Measurements from ENCODE around the gene N4BP2L2.

The N4BP2L2 gene

GRCh38 chr13:32495429-32495828 is 43.2 kb downstream of the N4BP2L2 start:
- H3K4me3 ChIP-seq (ENCODE audit: low read depth, low read length), result no peak overlapping the region
- TF ChIP-seq CTCF (IDR thresholded peaks at IDR 0.05; ENCODE audit: low read depth, low read length), result no peak

- no peak for TF ChIP-seq CTCF (IDR thresholded peaks at IDR 0.05; ENCODE audit: low read depth, low read length)
- no peak overlapping the region for H3K4me3 ChIP-seq (ENCODE audit: low read depth, low read length)
Observed at GRCh38 chr13:32491028-32491427, 47.6 kb downstream of the N4BP2L2 start.

- TF ChIP-seq CTCF (IDR thresholded peaks at IDR 0.05; ENCODE audit: low read depth, low read length), result no peak
Observed at GRCh38 chr13:32476892-32477291, 61.7 kb downstream of the N4BP2L2 start.

GRCh38 chr13:32476021-32476731 is 62.4 kb downstream of the N4BP2L2 start:
- TF ChIP-seq CTCF (IDR thresholded peaks at IDR 0.05; ENCODE audit: low read depth, low read length), result no peak
- no peak overlapping the region for H3K4me3 ChIP-seq (ENCODE audit: low read depth, low read length)

More at GRCh38 chr13:32476892-32477291, 61.7 kb downstream of the N4BP2L2 start:
- no peak overlapping the region for H3K4me3 ChIP-seq (ENCODE audit: low read depth, low read length)

- H3K4me3 ChIP-seq (ENCODE audit: low read depth, low read length), result no peak overlapping the region
- no peak for TF ChIP-seq CTCF (IDR thresholded peaks at IDR 0.05; ENCODE audit: low read depth, low read length)
Observed at GRCh38 chr13:32474999-32475792, 63.4 kb downstream of the N4BP2L2 start.

- no peak for TF ChIP-seq CTCF (IDR thresholded peaks at IDR 0.05; ENCODE audit: low read depth, low read length)
- H3K4me3 ChIP-seq (ENCODE audit: low read depth, low read length), result no peak overlapping the region
Observed at GRCh38 chr13:32473650-32474049, 64.9 kb downstream of the N4BP2L2 start.

- TF ChIP-seq CTCF (IDR thresholded peaks at IDR 0.05; ENCODE audit: low read depth, low read length), result no peak
- H3K4me3 ChIP-seq (ENCODE audit: low read depth, low read length), result no peak overlapping the region
Observed at GRCh38 chr13:32472194-32472621, 66.4 kb downstream of the N4BP2L2 start.
